Measurements from ENCODE around the gene CCDC9B.

The CCDC9B gene

DNA sequence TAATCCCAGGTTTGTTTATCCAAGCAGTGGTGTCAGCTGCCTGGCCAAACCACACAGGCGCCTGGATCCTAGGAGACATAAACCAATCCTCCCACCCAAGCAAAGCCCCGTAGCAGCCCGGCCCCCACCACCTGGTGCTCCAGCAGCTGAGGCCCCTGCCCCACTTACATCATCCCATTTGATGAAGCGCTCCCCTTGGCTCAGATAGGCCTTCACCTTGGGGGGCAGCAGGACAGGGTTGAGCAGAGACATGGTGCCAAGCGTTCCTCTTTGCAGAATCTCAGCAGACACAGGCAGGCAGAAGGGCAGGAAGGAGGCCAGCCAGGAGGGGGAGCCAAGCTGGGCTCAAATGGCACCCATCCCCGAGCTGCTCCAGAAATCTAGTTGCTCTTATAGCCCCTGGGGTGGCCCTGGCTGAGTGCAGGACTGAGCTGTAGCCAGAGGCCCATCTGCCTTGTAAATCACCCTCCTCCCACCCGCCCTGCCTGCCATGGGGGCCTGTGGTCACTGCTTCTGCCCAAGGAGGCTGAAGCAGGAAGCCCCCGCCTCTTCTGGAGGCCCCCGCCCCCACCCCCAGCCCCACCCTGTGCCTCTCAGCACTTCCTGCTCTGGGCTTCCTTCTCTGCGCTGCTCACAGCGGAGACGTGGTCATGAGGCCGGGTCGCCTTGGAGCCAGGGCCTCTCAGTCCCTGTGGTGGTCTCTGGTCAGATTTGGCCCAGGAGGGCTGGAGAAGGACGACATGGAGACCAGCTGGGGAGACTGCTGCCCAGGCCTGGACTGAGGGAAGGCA is 33.1 kb downstream of the CCDC9B start, which contains the start of gene PLCB2:
Gene PLCB2 (minus strand): TSS at position 515 of the 791 bp plus-strand sequence. CDS start 263 bp downstream, at position 252.
- DNase-seq (ENCODE audit: low read depth) = no peak

GRCh38 chr15:40306908-40307307 is 33.8 kb downstream of the CCDC9B start:
- DNase-seq (ENCODE audit: low read depth) = no peak

- no peak for DNase-seq (ENCODE audit: low read depth)
These were observed 34.4 kb downstream of the CCDC9B start for GRCh38 chr15:40306371-40306770.

- no peak for DNase-seq (ENCODE audit: low read depth)
These were observed 35.5 kb downstream of the CCDC9B start for GRCh38 chr15:40305281-40305680.

DNA sequence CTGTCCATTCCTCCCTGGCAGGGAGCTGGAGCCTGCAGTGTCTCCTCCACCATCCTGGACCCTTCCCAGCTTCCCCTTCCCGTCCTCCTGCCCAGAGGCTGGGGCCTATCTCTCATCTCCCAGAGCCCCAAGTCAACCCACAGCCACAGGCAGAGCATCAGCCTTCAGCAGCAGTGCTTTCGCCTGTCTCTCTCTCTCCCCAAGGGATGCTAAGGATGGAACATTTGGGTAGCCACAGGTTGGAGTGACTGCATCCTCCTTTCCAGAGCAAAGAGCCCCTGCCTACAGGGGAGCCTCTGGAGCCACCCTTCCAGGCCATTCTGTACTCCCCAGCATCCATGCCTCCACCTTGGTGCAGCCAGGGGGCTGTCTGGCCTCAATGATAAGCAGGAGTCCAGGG is 37.2 kb downstream of the CCDC9B start:
- DNase-seq (ENCODE audit: low read depth) = no peak

GRCh38 chr15:40302981-40303380 is 37.8 kb downstream of the CCDC9B start:
- DNase-seq (ENCODE audit: low read depth) = no peak

GRCh38 chr15:40302288-40302886 is 38.4 kb downstream of the CCDC9B start:
- DNase-seq (ENCODE audit: low read depth) = no peak

GRCh38 chr15:40301467-40302179 is 39.1 kb downstream of the CCDC9B start:
- DNase-seq (ENCODE audit: low read depth) = no peak

GRCh38 chr15:40300771-40301170 is 40.0 kb downstream of the CCDC9B start:
- DNase-seq (ENCODE audit: low read depth) = no peak

- DNase-seq (ENCODE audit: low read depth) = no peak
These were observed 40.4 kb downstream of the CCDC9B start for GRCh38 chr15:40300367-40300766.

GRCh38 chr15:40298216-40298935 is 42.4 kb downstream of the CCDC9B start:
- DNase-seq (ENCODE audit: low read depth) = no peak

DNA sequence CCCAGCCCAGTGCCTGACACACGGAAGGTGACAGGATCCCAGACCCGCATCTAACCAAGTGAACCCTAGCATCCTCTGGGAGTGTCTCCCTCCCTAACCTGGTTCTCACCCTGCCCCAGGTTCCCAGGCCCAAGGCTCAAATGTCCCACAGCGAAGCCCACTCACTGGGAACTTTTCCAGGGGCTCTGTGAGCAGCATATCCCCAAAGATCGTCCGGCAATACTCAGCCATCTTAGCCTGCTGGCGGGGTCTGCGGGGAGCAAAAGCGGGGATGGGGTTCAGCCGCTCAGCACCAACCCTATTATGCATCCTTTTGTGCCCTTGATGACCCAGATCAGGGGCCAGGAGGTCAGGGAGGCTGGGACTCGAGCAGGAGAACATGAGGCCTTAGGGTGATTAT is 43.4 kb downstream of the CCDC9B start:
- DNase-seq (ENCODE audit: low read depth) = no peak

DNA sequence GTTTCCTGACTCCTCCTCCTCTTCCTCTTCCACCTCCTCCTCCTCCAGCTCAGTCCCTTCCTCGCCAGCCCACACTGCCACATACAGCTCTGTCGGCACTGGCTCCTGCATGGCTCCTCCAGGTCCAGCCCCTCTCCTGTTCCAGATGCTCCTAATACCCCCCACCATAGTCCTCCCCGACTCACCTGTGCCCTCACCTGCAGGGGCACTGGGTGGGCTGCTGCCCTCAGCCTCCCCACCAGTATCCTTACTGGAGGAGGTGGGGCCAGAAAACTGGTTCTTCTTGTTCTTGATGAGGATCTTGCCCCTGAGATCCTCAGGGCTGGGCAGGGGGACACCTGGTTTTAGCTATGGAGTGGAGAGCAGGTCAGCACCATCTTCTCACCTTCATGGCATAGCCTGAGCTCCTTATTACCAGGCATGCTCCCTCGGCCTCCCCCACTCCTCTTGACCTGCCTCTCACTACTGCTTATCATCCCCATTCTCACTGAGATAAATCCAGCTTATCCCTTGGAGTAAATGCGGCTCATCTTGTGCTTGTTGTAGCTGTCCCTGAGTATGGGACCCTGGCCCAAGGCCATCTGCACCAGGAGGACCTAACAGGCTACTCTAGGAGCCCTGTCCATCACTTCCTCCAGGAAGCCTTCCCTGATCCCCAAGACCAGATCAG is 44.0 kb downstream of the CCDC9B start:
- DNase-seq (ENCODE audit: low read depth) = no peak

DNA sequence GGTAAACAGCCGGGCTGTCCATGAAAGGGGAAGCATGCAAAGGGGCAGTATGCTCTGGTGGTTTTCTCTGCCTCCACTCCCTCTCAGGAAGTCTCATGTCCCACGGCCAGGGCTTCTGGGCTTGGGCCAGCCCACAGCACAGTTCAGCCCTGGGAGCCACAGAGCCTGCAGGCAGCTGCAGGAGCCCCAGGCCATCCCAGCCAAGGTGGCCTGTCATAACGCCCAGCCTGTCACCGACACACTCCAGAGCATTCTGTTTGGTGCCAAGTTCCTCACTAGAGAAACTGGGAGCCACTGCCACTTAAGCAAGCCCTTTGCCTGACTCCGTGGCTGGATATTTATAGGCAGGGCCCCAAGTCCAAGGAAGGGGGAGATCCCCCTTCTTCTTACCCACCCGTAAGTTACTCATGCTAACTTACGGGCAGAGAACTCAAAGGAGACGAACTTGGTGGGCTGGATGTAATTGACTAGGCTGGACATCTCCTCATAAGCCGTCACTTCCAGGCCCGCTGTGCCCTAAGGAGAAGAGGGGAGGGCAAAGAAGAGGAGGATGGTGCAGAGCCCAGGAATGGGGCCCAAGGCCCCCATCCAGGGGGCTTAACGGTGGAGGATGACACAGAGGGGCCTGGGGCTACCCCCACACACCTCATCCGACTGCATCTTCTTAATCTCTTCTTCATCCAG is 44.7 kb downstream of the CCDC9B start:
- no peak for DNase-seq (ENCODE audit: low read depth)

GRCh38 chr15:40295297-40295696 is 45.4 kb downstream of the CCDC9B start:
- DNase-seq (ENCODE audit: low read depth) = no peak

DNA sequence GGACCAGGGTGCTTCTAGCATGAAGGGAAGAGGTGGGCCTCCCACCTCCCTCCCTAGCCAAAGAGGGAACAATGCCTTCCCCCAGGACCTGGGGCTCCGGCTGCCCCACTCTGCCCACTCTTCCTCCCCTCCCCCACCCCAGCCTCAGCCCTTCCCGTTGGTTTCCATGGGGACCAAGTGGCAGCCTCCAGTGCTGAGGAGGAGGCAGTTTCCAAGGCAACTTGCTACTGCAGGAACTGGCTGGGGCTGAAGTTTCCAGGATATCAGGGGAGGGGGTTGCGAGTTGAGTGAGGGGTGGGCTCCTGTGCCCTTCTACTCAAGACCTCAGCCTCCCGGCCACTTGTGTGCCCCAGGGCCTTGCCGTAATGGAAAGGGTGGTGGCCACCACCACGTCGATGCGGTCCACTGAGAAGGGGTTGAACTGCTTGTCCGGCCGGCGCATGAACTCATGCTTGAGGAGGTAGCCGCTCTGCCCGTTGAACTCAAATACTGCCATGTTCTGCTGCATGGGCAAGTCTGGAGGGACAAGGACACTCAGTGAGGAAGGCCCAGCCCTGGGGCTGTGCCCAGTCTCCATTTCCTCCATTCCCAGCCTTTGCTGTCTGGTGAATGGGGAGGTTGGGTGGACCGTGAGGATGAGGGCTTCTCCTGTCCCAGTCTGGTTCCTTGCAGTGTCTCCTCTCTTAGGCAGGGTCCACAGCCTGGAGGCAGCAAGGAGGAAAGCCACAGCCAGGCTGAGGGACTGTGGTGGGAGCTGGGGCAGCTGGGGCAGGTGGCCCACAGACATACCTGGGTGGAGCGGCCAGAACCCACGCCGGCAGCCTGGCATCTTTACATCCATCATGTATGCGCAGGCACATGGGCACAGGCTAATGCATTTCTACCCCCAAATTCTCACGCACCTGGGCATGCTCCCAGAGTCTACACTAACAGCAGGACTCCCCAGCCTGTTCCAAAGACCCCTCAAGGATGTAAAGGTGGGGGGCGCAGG is 46.5 kb downstream of the CCDC9B start:
- DNase-seq (ENCODE audit: low read depth) = no peak

GRCh38 chr15:40293006-40293405 is 47.7 kb downstream of the CCDC9B start:
- no peak for DNase-seq (ENCODE audit: low read depth)

- no peak for DNase-seq (ENCODE audit: low read depth)
These were observed 48.5 kb downstream of the CCDC9B start for GRCh38 chr15:40292246-40292645.

GRCh38 chr15:40290918-40291574 is 49.7 kb downstream of the CCDC9B start:
- no peak for DNase-seq (ENCODE audit: low read depth)

All from HS-5 (cell line).